D341Med (cell line): ENCODE measurements around the gene IPO13.

Experiments used
- DNase-seq: peaks from one replicate; pipeline ENCODE4 v3.0.0; 2012; ENCODE audit warnings: low spot score

Gene IPO13

DNA sequence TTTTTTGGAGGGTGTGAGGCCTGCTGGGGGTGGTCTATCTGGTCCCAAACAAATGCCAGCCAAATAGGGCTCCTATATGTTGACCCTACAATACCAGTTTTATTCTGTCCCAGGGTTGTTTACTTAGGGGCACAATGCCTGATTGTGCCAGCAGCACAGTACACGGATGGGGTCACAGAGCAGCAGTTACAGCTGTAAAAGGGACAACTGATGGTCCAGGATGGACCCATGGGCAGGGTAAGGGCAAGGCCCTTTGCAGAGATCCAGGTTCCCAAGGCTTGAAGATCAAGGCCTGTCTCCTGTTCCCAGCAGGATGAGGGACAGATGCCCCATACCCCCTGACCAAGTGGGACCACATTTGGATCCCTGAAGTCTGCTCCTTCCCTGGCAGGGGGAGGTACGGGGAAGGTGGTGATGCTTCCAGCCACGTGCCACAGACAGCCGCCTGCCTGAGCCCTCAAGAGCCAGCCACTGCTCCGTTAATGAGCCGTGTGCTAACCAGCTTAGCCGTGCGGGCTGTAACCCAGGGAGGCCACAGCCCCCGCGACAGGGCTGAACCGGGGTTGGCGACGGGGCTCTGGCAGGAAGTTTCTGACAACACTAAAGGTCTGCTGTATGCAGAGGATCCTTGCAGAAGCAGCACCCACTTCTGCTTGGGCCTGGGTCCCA lies 66.3 kb downstream of the IPO13 start:
- no peak for DNase-seq

DNA sequence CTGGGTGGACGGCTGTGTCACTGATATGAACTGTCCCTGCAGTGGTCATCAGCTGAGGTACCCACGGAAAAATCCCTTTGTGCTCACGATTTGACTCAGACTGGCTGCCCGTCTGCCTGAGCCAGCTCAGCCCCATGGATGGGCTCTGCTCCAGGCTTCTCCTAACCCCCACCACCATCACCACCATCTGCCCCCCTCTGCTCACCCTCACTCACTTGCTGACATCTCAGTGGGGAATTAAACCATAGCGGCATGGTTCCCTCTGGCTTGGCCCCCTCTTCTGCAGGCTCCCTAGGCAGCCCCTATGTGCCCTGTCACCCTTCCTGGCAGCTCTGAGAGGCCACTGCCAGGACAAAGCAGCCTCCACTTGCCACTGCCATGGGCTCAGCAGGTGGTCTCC lies 67.2 kb downstream of the IPO13 start:
- DNase-seq, result no peak

DNA sequence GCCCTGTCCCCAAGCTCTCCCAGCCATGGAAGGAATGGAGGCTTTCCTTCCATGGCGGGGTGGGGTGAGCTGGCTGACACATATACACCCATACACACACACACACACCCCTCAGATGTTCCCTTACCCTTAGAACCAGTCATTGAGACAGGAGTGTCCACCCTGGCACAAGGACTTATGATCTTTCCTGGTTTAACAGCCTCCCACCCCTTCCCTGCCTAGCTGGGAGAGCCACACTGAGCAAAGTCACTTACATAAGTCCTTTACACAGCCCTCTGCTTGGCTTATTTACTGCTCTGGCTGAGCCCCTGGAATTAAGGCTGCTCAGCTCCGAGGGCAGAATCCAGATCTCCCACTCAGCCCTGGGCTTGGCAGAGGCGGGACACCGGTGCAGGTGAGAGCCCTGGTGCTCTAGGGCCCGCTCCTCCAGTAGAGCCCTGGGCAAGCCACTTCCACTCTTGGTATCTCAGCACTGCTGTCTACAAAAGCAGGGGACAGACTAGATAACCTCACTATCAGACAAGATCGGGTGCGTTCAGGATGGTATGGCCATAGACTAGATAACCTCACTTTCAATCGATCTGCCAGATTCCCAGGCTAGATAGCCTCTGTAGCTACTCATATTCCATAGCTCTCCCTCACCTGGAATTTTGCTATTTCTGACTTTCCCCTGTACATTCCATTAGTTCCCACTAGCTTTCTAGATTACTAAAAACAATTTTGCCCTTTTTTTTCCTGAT lies 67.8 kb downstream of the IPO13 start:
- no peak for DNase-seq

- no peak for DNase-seq
Measured at GRCh38 chr1:44015206-44015605, 68.5 kb downstream of the IPO13 start.

DNA sequence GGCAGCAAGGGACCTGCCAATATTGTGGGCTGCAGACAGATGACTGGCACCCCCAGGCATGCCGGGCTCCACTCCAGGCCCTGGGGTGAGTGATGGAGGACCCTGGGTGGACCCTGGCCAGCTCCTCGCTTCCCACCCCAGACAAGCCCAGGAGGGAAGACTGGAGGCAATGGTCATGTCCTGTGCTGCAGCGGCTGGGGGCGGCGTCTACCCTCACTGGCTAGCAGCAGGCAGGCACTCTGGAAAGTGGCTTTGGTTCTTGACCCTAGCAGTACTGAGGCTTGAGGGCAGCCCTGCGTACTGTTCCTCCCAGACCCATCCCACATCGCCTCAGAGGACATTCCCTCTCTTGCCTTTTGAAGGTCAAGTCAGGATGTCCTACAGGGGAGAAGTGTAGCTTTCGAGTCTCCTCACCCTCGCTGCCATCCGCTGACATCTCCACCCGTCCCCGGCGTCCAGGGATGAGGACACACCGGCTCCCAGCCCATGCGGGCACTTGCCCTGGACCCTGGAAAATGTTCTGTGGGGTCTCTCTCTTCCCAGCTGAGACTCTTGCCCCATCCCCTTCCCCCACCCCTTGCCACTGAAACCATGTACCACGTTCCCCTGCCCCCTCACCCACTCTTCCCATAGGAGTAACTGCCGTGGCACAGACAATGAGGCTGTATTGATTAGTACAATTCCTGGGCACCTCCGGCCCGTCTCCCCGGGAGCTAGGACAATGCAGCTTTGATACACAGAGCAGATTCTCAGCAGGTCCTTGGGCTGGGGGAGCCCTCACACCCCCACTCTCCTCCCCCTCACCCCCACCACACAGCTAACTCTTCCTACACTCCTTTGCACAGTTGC lies 69.5 kb downstream of the IPO13 start:
- no peak for DNase-seq

DNA sequence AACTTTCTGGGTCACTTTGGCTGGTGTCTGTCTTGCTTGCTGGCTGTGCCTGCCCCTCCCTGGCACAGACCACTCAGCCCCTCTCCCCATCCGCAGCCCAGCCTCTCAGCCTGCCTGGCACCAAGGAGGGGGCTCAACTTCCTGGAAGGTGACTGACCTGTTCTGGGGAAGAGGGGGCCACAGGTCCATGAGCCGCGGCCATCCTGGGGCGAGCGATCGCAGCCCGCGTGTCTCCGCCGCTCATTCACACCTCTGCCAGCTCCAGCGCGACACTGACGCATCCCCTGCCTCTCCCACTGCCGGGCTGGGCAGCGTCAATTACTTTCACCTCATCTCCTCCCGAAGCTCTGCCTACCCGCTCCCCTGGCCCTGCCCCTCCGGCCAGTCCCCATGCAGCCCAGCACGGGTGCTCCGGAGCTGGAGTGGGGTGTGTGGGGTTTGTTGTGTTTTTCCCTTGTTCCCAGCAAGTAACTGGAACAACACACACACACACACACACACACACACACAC lies 70.2 kb downstream of the IPO13 start:
- DNase-seq, result no peak
